Measurements from ENCODE around the gene XRN1.

DNA sequence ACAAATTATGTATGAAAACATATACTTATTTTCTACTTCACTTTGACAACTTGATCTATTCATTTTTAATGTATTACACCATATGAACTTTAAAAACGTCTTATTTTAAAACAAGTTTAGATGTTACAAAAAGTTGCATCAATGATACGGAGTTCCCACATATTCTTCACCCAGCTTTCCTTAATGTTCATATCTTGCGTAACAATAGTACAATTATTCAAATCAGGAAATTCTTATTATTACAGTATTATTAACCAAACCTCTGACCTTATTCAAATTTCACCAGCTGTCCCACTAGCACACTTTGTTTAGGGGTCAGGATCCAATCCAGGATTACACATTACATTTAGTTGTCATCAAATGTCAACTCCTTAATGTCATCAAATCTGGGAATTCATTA, 12.9 kb upstream of the XRN1 start:
- TF ChIP-seq, protein P1, sequence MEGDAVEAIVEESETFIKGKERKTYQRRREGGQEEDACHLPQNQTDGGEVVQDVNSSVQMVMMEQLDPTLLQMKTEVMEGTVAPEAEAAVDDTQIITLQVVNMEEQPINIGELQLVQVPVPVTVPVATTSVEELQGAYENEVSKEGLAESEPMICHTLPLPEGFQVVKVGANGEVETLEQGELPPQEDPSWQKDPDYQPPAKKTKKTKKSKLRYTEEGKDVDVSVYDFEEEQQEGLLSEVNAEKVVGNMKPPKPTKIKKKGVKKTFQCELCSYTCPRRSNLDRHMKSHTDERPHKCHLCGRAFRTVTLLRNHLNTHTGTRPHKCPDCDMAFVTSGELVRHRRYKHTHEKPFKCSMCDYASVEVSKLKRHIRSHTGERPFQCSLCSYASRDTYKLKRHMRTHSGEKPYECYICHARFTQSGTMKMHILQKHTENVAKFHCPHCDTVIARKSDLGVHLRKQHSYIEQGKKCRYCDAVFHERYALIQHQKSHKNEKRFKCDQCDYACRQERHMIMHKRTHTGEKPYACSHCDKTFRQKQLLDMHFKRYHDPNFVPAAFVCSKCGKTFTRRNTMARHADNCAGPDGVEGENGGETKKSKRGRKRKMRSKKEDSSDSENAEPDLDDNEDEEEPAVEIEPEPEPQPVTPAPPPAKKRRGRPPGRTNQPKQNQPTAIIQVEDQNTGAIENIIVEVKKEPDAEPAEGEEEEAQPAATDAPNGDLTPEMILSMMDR (IDR thresholded peaks at IDR 0.05) = no peak
- TF ChIP-seq EP300 (IDR thresholded peaks at IDR 0.05) (no peak), POLR2A (IDR thresholded peaks at IDR 0.05) (no peak), POLR2AphosphoS5 (IDR thresholded peaks at IDR 0.05) (no peak)
